H9 (cell line): ENCODE measurements around the gene PSAPL1. TPM values are rescaled to one million over a fixed set of nuclear protein-coding genes. Genes with fewer than 3 reads are reported as not detected.

Experiments used
- DNase-seq: peaks from one replicate; pipeline ENCODE4 v3.0.0-alpha.2; 2017
- H2AFZ ChIP-seq: one replicate; pipeline ENCODE4 v1.6.1; 2013; ENCODE audit warnings: mild to moderate bottlenecking, low read length, control low read depth, moderate library complexity
- H2AK5ac ChIP-seq: 2 replicates; pipeline ENCODE4 v1.6.1; 2013; ENCODE audit warnings: low read length, control low read depth, mixed read lengths; ENCODE audit not compliant: insufficient read length
- H2BK120ac ChIP-seq: one replicate; pipeline ENCODE4 v1.6.1; 2013; ENCODE audit warnings: low read depth, mild to moderate bottlenecking, low read length, control low read depth, inconsistent platforms; ENCODE audit not compliant: poor library complexity, severe bottlenecking
- H2BK12ac ChIP-seq: 2 replicates; pipeline ENCODE4 v1.6.1; 2013; ENCODE audit warnings: low read length, control low read depth, mixed read lengths, low read depth; ENCODE audit not compliant: insufficient read length
- H2BK15ac ChIP-seq: 2 replicates; pipeline ENCODE4 v1.6.1; 2013; ENCODE audit warnings: low read depth, low read length, control low read depth
- H2BK20ac ChIP-seq: one replicate; pipeline ENCODE4 v1.6.1; 2013; ENCODE audit warnings: low read depth, mild to moderate bottlenecking, low read length, control low read depth, inconsistent platforms; ENCODE audit not compliant: poor library complexity, severe bottlenecking
- H2BK5ac ChIP-seq: 2 replicates; pipeline ENCODE4 v1.6.1; 2013; ENCODE audit warnings: low read length, control low read depth, mixed read lengths; ENCODE audit not compliant: insufficient read length
- H3K14ac ChIP-seq: 2 replicates; pipeline ENCODE4 v1.6.1; 2013; ENCODE audit warnings: low read length, control low read depth; ENCODE audit not compliant: insufficient read depth
- H3K18ac ChIP-seq: 2 replicates; pipeline ENCODE4 v1.6.1; 2013; ENCODE audit warnings: low read depth, mild to moderate bottlenecking, mixed read lengths, low read length, control low read depth; ENCODE audit not compliant: insufficient read length
- H3K23ac ChIP-seq: 2 replicates; pipeline ENCODE4 v1.6.1; 2013; ENCODE audit warnings: low read length, control low read depth, mixed read lengths, low read depth; ENCODE audit not compliant: insufficient read length
- H3K23me2 ChIP-seq: 2 replicates; pipeline ENCODE4 v1.6.1; 2013; ENCODE audit warnings: low read depth, mild to moderate bottlenecking, mixed read lengths, low read length, control low read depth; ENCODE audit not compliant: insufficient read length, poor library complexity, severe bottlenecking
- H3K27ac ChIP-seq: 2 replicates; pipeline ENCODE4 v1.5.1; 2013; ENCODE audit warnings: low read length, control low read depth, mixed read lengths, low read depth; ENCODE audit not compliant: insufficient read length
- H3K27me3 ChIP-seq: 2 replicates; pipeline ENCODE4 v1.6.1; 2013; ENCODE audit warnings: low read length, control low read depth, inconsistent platforms; ENCODE audit not compliant: insufficient read depth
- H3K4ac ChIP-seq: 2 replicates; pipeline ENCODE4 v1.6.1; 2013; ENCODE audit warnings: low read depth, mild to moderate bottlenecking, control low read depth, inconsistent platforms, low read length, moderate library complexity
- H3K4me1 ChIP-seq: 2 replicates; pipeline ENCODE4 v1.6.1; 2013; ENCODE audit warnings: low read length, control low read depth, inconsistent platforms; ENCODE audit not compliant: insufficient read depth
- H3K4me2 ChIP-seq: 2 replicates; pipeline ENCODE4 v1.6.1; 2013; ENCODE audit warnings: low read length, control low read depth, mixed read lengths; ENCODE audit not compliant: insufficient read length, insufficient read depth
- H3K56ac ChIP-seq: 2 replicates; pipeline ENCODE4 v1.6.1; 2013; ENCODE audit warnings: low read depth, mild to moderate bottlenecking, mixed read lengths, low read length, control low read depth; ENCODE audit not compliant: insufficient read length
- H3K79me1 ChIP-seq: 2 replicates; pipeline ENCODE4 v1.6.1; 2013; ENCODE audit warnings: low read depth, mild to moderate bottlenecking, moderate library complexity, low read length, control low read depth, inconsistent platforms; ENCODE audit not compliant: insufficient read depth, poor library complexity, severe bottlenecking
- H3K79me2 ChIP-seq: 2 replicates; pipeline ENCODE4 v1.6.1; 2013; ENCODE audit warnings: low read length, control low read depth, inconsistent platforms; ENCODE audit not compliant: insufficient read depth
- H3K9ac ChIP-seq: 2 replicates; pipeline ENCODE4 v1.6.1; 2013; ENCODE audit warnings: low read length, control low read depth, mixed read lengths; ENCODE audit not compliant: insufficient read length; ENCODE audit errors: extremely low read depth
- H3K9me3 ChIP-seq: one replicate; pipeline ENCODE4 v1.6.1; 2013; ENCODE audit warnings: low read depth, low read length, inconsistent platforms; ENCODE audit not compliant: control insufficient read depth
- H3T11ph ChIP-seq: one replicate; pipeline ENCODE4 v1.6.1; 2013; ENCODE audit warnings: mild to moderate bottlenecking, low read length, control low read depth, inconsistent platforms
- H4K20me1 ChIP-seq: one replicate; pipeline ENCODE4 v1.6.1; 2013; ENCODE audit not compliant: control insufficient read depth, insufficient read length, insufficient read depth
- H4K5ac ChIP-seq: 2 replicates; pipeline ENCODE4 v1.6.1; 2013; ENCODE audit warnings: low read depth, mild to moderate bottlenecking, mixed read lengths, low read length, control low read depth; ENCODE audit not compliant: insufficient read length
- H4K8ac ChIP-seq: replicated peaks from 2 replicates; pipeline ENCODE4 v1.6.1; 2013; ENCODE audit warnings: low read length, control low read depth, mixed read lengths, low read depth; ENCODE audit not compliant: insufficient read length
- H4K91ac ChIP-seq: 2 replicates; pipeline ENCODE4 v1.6.1; 2013; ENCODE audit warnings: low read depth, mild to moderate bottlenecking, moderate library complexity, mixed read lengths, low read length, control low read depth; ENCODE audit not compliant: insufficient read length
- H3K27ac Mint-ChIP-seq, 3 experiments: 2 replicates in 2 of 3; 3 replicates in 1 of 3; pipeline ENCODE4 v1.8.0; 2020 to 2021; ENCODE audit warnings: mixed read lengths in 3 of 3, mild to moderate bottlenecking in 1 of 3, moderate library complexity in 1 of 3
- H3K27me3 Mint-ChIP-seq: 2 replicates; pipeline ENCODE4 v1.8.0; 2021; ENCODE audit warnings: low read depth, mild to moderate bottlenecking, moderate library complexity, mixed read lengths
- H3K36me3 Mint-ChIP-seq, 3 experiments: 2 replicates in 2 of 3; 3 replicates in 1 of 3; pipeline ENCODE4 v1.8.0; 2020 to 2021; ENCODE audit warnings: low read depth in 3 of 3, mixed read lengths in 3 of 3; ENCODE audit not compliant: insufficient read depth in 1 of 3
- H3K4me1 Mint-ChIP-seq, 2 experiments: 2 replicates each; pipeline ENCODE4 v1.8.0; 2020; ENCODE audit warnings: mixed read lengths in 2 of 2
- H3K4me3 Mint-ChIP-seq, 2 experiments: 2 replicates in 1 of 2; 3 replicates in 1 of 2; pipeline ENCODE4 v1.8.0; 2020 to 2021; ENCODE audit warnings: mild to moderate bottlenecking in 2 of 2, mixed read lengths in 2 of 2, moderate library complexity in 1 of 2
- H3K9me3 Mint-ChIP-seq, 2 experiments: 2 replicates in 1 of 2; 3 replicates in 1 of 2; pipeline ENCODE4 v1.8.0; 2020; ENCODE audit warnings: mild to moderate bottlenecking in 2 of 2, mixed read lengths in 2 of 2, moderate library complexity in 1 of 2
- CTCF ChIP-seq: fragments of 200-600 bp; sonication (generic); conservative IDR thresholded peaks from 3 replicates; pipeline ENCODE4 v1.8.0; 2021; ENCODE audit warnings: antibody characterized with exemption, mild to moderate bottlenecking
- WGBS: extraction: QIAGEN DNeasy Blood & Tissue Kit; methylation state at CpG from one replicate; pipeline ENCODE4 v1.1.7; 2013; ENCODE audit warnings: missing lambda C conversion rate, low lambda C conversion rate, mixed read lengths; ENCODE audit not compliant: insufficient read length; ENCODE audit errors: extremely low coverage; 5-methylcytosine and 5-hydroxymethylcytosine counted together
- total RNA-seq: library from RNA; stranded (reverse); gene quantifications from 2 replicates; pipeline ENCODE4 v1.2.1, GENCODE V29; 2021

The PSAPL1 gene
- total RNA-seq, 1 experiment from 2014 or later = 0.04 TPM

GRCh38 chr4:7424553-7425111 is 10.1 kb downstream of the PSAPL1 start:
- no peak overlapping the region for H3K4ac ChIP-seq
- Mint-ChIP-seq H3K27ac (no peak overlapping the region; a peak in 1 of 7 replicates), H3K4me1 (peaks cover 25 to 34% of the 10 kb centered on the region in 2 experiments), H3K4me3 (no peak overlapping the region), H3K27me3 (peaks cover 22% of the 10 kb centered on the region), H3K9me3 (no peaks in the 10 kb centered on the region; a peak in 2 of 5 replicates), H3K36me3 (no peaks in the 10 kb centered on the region)
- H3K79me2 ChIP-seq = no peaks in the 10 kb centered on the region
- H2BK120ac ChIP-seq = no peak overlapping the region
- no peaks in the 10 kb centered on the region; the same call in 1 of the 2 replicates for H3K4me1 ChIP-seq
- H3K23me2 ChIP-seq = peaks cover 3% of the 10 kb centered on the region
- H4K5ac ChIP-seq = no peak overlapping the region
- peak; percentile 29 for DNase-seq
- no peak overlapping the region for H4K8ac ChIP-seq
- H2BK5ac ChIP-seq = no peak overlapping the region
- H2BK20ac ChIP-seq = no peak overlapping the region
- no peaks in the 10 kb centered on the region; the same call in 1 of the 2 replicates for H3K27me3 ChIP-seq
- TF ChIP-seq CTCF = no peak
- WGBS = no CpG with 5 or more reads among the region's 18 CpGs
- H2BK12ac ChIP-seq = no peak overlapping the region
- peak overlapping the region; percentile 8; the same call in 1 of the 2 replicates for H3K14ac ChIP-seq
- H3K9me3 ChIP-seq = no peaks in the 10 kb centered on the region
- H3K23ac ChIP-seq = no peak overlapping the region
- H3T11ph ChIP-seq = no peak overlapping the region
- H2BK15ac ChIP-seq = no peak overlapping the region
- H3K79me1 ChIP-seq = no peaks in the 10 kb centered on the region
- H3K27ac ChIP-seq = no peak overlapping the region
- H2AFZ ChIP-seq = no peak overlapping the region
- no peaks in the 10 kb centered on the region for H4K20me1 ChIP-seq
- H3K4me2 ChIP-seq = no peak overlapping the region
- H2AK5ac ChIP-seq = no peak overlapping the region
- no peak overlapping the region for H3K9ac ChIP-seq
- H4K91ac ChIP-seq = no peak overlapping the region
- H3K56ac ChIP-seq = no peak overlapping the region
- no peak overlapping the region for H3K18ac ChIP-seq
